Ovary (tissue), 9 donors: ENCODE data around the gene CDK16. TPM values are rescaled to one million over a fixed set of nuclear protein-coding genes. Genes with fewer than 3 reads are reported as not detected.
A peak's percentile ranks its signal among the peaks of the same experiment; 100 is the strongest.

Experiments
- DNase-seq, 5 donors: peaks; one replicate each; pipeline ENCODE4 v3.0.0-alpha.2; 2019 to 2020
- H3K27ac ChIP-seq, 2 donors: fragments of 200-600 bp; one replicate each; pipeline versions ENCODE4 v1.5.1 to v1.8.0; 2019 to 2022
- H3K27me3 ChIP-seq: fragments of 200-600 bp; one replicate; pipeline ENCODE4 v1.8.0; 2022
- H3K36me3 ChIP-seq: fragments of 200-600 bp; sonication (generic); one replicate; pipeline ENCODE4 v1.5.1; 2019
- H3K4me1 ChIP-seq: one replicate; pipeline ENCODE4 v1.8.1; 2013; ENCODE audit warnings: mild to moderate bottlenecking, moderate library complexity; ENCODE audit not compliant: insufficient read depth
- H3K4me3 ChIP-seq: fragments of 200-600 bp; sonication (generic); one replicate; pipeline ENCODE4 v1.5.1; 2017
- H3K9me3 ChIP-seq, 2 donors: fragments of 200-600 bp in 1 of 2; sonication (generic) in 1 of 2; one replicate each; pipeline versions ENCODE4 v1.5.1 to v1.8.1; 2013 to 2019; ENCODE audit warnings: mild to moderate bottlenecking in 1 of 2, moderate library complexity in 1 of 2
- EP300 ChIP-seq: sonication (generic); formaldehyde crosslinking; IDR thresholded peaks from one replicate; pipeline ENCODE4 v1.6.1; 2017; ENCODE audit warnings: antibody characterized with exemption
- POLR2A ChIP-seq: fragments of 450-650 bp; IDR thresholded peaks from one replicate; pipeline ENCODE4 v1.6.1; 2017; ENCODE audit warnings: antibody characterized with exemption, mild to moderate bottlenecking, moderate library complexity
- WGBS, 3 donors: extraction: QIAGEN DNeasy Blood & Tissue Kit in 1 of 3; methylation state at CpG; one replicate each; pipeline versions ENCODE4 v1.1.5 to v1.1.7; 2013 to 2017; 5-methylcytosine and 5-hydroxymethylcytosine counted together
- intact Hi-C, 4 donors: fragments of 100-400 bp; cut with DNase I; formaldehyde crosslinking; loops; one replicate each; pipeline versions ENCODE4 v1.11.0 to v1.15.1; 2022 to 2023
- polyA plus RNA-seq, 2 donors: library from polyadenylated mRNA; stranded (reverse); fragments of 200-250 nt in 1 of 2; fragments of 350-450 nt in 1 of 2; fragmentation: Illumina TruSeq in 1 of 2; extraction: RNeasy Lipid Tissue Mini Kit (QIAGEN cat#74804) in 1 of 2; gene quantifications; one replicate each; pipeline ENCODE4 v1.2.3, GENCODE V29; 2013 to 2014
- total RNA-seq, 7 donors: library from RNA; depleted of rRNA in 2 of 7; stranded (reverse); fragments of >200 nt in 2 of 7; fragmentation: NEBNext Ultra II Directional in 3 of 7; extraction: Animal tissue kit (Norgen Biotek cat#: 25700) in 3 of 7; gene quantifications; one replicate each; pipeline versions ENCODE4 v1.1.0 to v1.2.4, GENCODE V29; 2016 to 2023
- TF ChIP-seq, protein P1 (sequence below), 3 donors: fragments of 450-650 bp in 2 of 3; fragments of 200-600 bp in 1 of 3; IDR thresholded peaks; one replicate each; pipeline versions ENCODE4 v1.5.1 to v1.8.0; 2016 to 2022; ENCODE audit warnings: antibody characterized with exemption in 3 of 3, mild to moderate bottlenecking in 1 of 3
- donor health status: DM: no; HTN: no; CAD: no; lungs with moderate emphysema.
- donor health status: DM: no; HTN: no; CAD: no.
- donor health status: Bipolar disorder and iron deficiency.
- donor health status: DM: yes; HTN: yes; CAD: no.
- donor health status: DM: no; HTN: no; CAD: no.
- donor health status: DM: yes; HTN: yes; CAD: no.

CDK16 gene
- total and polyA plus RNA-seq, 9 donors, result 40.9 to 99.0 (median 69.8) TPM

DNA sequence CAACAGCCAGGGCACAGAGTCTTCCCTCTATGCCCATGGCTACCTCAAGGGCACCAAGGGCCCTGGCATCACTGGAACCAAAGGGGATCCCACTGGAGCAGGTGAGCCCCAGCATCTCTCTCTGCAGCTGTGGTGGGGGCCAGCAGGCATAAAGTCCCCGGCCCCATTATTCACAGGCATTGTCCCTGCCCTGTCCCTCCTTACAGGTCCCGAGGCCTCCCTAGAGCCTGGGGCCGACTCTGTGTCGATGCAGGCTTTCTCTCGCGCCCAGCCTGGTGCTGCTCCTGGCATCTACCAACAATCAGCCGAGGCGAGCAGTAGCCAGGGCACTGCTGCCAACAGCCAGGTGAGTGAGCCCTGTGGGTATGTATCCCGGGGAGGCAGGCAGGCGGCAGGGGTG lies 37.2 kb upstream of the CDK16 start:
- Histone ChIP-seq H3K27me3 (no peaks in the 10 kb centered on the region), H3K9me3 (no peaks in the 10 kb centered on the region), H3K4me3 (no peak overlapping the region), H3K27ac (no peak overlapping the region), H3K36me3 (no peaks in the 10 kb centered on the region), H3K4me1 (no peaks in the 10 kb centered on the region)
- intact Hi-C loops, result loop anchor here in 1 of 4 donors (10.0 kb wide), 1 partner anchor 204 kb away; no protein-coding TSS in a partner anchor
- TF ChIP-seq, protein P1, sequence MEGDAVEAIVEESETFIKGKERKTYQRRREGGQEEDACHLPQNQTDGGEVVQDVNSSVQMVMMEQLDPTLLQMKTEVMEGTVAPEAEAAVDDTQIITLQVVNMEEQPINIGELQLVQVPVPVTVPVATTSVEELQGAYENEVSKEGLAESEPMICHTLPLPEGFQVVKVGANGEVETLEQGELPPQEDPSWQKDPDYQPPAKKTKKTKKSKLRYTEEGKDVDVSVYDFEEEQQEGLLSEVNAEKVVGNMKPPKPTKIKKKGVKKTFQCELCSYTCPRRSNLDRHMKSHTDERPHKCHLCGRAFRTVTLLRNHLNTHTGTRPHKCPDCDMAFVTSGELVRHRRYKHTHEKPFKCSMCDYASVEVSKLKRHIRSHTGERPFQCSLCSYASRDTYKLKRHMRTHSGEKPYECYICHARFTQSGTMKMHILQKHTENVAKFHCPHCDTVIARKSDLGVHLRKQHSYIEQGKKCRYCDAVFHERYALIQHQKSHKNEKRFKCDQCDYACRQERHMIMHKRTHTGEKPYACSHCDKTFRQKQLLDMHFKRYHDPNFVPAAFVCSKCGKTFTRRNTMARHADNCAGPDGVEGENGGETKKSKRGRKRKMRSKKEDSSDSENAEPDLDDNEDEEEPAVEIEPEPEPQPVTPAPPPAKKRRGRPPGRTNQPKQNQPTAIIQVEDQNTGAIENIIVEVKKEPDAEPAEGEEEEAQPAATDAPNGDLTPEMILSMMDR (IDR thresholded peaks at IDR 0.05), result no peak
- DNase-seq, result no peak
- 83 to 93% (median 92%) methylated on average over 5 to 10 of the region's 10 CpGs for WGBS, 3 donors

DNA sequence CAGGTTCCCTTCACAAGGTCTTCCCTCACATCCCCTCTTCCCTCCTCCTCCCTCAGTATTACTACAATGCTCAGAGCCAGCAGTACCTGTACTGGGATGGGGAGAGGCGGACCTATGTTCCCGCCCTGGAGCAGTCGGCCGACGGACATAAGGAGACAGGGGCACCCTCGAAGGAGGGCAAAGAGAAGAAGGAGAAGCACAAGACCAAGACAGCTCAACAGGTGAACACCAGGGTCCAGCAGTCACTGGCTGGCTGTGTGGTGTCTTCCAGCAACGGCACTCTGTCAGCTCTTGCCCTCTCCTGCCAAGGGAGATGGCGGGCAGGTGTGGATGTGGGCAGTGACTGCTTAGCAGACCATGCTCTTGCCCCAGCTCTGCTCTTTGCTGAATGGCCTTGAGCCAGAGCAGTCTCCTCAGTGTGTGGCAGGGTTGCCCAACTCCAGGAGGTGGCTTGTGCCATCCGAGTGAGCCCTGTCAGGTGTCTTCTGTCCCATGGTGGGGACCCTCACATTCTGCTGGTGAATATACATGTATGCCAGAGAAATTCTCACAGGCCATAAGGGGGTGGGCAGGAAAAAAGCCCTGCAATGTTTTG lies 36.3 kb upstream of the CDK16 start:
- DNase-seq, result peak in 1 of 5 donors; percentile 25
- H3K36me3 ChIP-seq, result no peaks in the 10 kb centered on the region

DNA sequence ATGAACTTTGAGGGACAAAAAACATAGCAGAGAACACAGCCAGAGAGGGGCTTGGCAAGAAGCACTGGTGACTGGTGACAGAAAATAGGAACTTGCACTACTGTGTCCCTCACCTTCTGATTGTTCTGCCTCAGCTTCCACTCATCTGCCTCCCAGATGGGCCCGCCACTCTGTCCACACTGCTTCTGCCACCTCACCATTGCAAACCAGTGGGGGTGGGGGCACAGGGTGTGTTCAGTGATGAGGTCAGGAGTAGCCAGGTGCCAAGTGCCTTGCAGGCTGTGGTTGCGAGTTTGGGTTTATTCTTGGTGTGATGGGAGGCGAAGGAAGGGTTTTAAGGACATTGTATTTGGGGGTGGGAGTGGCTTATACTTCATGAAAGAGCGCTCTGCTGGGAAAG lies 34.0 kb upstream of the CDK16 start:
- Histone ChIP-seq H3K27ac (no peak overlapping the region), H3K27me3 (no peaks in the 10 kb centered on the region), H3K4me1 (no peaks in the 10 kb centered on the region), H3K4me3 (no peak overlapping the region), H3K9me3 (no peaks in the 10 kb centered on the region), H3K36me3 (no peaks in the 10 kb centered on the region)
- intact Hi-C loops, result loop anchor here in 1 of 4 donors (10.0 kb wide), 1 partner anchor 200 kb away; no protein-coding TSS in a partner anchor
- peak in 1 of 5 donors; percentile 18 for DNase-seq
- 84 to 92% (median 92%) methylated on average over 4 of the region's 4 CpGs for WGBS, 3 donors
- TF ChIP-seq EP300, result no peak

More for the DNA sequence above, 36.3 kb upstream of the CDK16 start:
- H3K9me3 ChIP-seq, result no peaks in the 10 kb centered on the region
- H3K4me3 ChIP-seq, result no peak overlapping the region
- TF ChIP-seq, protein P1 (IDR thresholded peaks at IDR 0.05), result no peak
- TF ChIP-seq EP300 (no peak), POLR2A (no peak)
- 76 to 86% (median 84%) methylated on average over 9 of the region's 9 CpGs for WGBS, 3 donors
- no peak overlapping the region for H3K27ac ChIP-seq
- intact Hi-C loops, result loop anchor here in 1 of 4 donors (10.0 kb wide), 1 partner anchor 203 kb away; no protein-coding TSS in a partner anchor
- no peaks in the 10 kb centered on the region for H3K4me1 ChIP-seq
- H3K27me3 ChIP-seq, result no peaks in the 10 kb centered on the region

DNA sequence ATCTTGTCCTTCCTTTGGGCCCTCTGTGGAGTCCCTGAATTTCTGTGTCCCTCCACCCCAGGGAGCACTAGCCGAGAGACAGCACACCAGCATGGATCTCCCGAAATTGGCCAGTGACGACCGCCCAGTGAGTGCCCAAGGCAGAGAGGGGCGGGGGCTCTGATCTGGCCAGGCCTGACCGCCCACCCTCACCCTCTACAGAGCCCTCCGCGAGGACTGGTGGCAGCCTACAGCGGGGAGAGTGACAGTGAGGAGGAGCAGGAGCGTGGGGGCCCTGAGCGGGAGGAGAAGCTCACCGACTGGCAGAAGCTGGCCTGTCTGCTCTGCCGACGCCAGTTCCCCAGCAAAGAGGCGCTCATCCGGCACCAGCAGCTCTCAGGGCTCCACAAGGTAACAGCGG lies 33.2 kb upstream of the CDK16 start:
- H3K27ac ChIP-seq, result no peak overlapping the region
- DNase-seq, result peak in 1 of 5 donors; percentile 25
- TF ChIP-seq EP300, result no peak
- TF ChIP-seq, protein P1 (IDR thresholded peaks at IDR 0.05), result no peak
- TF ChIP-seq POLR2A, result no peak
- no peaks in the 10 kb centered on the region for H3K36me3 ChIP-seq
- WGBS, 3 donors, result 79 to 83% (median 79%) methylated on average over 17 of the region's 17 CpGs
- no peak overlapping the region for H3K4me3 ChIP-seq
- intact Hi-C loops, result loop anchor here in 1 of 4 donors (10.0 kb wide), 1 partner anchor 200 kb away; no protein-coding TSS in a partner anchor
- H3K4me1 ChIP-seq, result no peaks in the 10 kb centered on the region
- no peaks in the 10 kb centered on the region for H3K9me3 ChIP-seq
- no peaks in the 10 kb centered on the region for H3K27me3 ChIP-seq

DNA sequence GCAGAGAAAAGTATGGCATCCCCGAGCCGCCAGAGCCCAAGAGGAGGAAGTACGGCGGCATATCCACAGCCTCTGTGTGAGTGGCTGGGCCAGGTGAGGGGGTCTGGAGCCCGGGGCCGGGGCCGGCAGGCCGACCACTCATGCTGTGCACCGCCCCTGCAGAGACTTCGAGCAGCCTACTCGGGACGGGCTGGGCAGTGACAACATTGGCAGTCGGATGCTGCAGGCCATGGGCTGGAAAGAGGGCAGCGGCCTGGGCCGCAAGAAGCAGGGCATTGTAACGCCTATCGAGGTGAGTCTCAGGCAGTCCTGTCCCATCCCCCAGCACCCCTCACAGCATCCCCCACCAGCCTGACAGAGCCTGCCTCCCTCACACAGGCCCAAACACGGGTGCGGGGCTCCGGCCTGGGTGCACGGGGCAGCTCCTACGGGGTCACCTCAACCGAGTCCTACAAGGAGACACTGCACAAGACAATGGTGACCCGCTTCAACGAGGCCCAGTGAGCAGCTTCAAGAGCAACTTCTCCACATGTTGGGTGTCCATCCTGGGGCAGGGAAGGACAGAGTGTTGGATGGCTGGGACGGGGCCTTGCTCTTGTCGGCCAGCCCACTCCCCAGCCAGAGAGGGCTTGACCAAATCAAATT lies 32.3 kb upstream of the CDK16 start:
- no peak for DNase-seq
- Histone ChIP-seq H3K27ac (no peak overlapping the region), H3K27me3 (no peaks in the 10 kb centered on the region), H3K4me3 (no peak overlapping the region), H3K9me3 (no peaks in the 10 kb centered on the region), H3K4me1 (peaks cover 2% of the 10 kb centered on the region), H3K36me3 (no peaks in the 10 kb centered on the region)
- 78 to 83% (median 82%) methylated on average over 25 to 27 of the region's 27 CpGs for WGBS, 3 donors
- intact Hi-C loops, result loop anchor here in 1 of 4 donors (10.0 kb wide), 1 partner anchor 199 kb away; no protein-coding TSS in a partner anchor
- TF ChIP-seq POLR2A (no peak), EP300 (no peak)
- TF ChIP-seq, protein P1 (IDR thresholded peaks at IDR 0.05), result no peak
